Measurements from ENCODE around the gene P4HTM.
A peak's percentile ranks its signal among the peaks of the same experiment; 100 is the strongest.

Gene P4HTM

GRCh38 chr3:48984663-48985062 is 5.4 kb upstream of the P4HTM start:
- Histone ChIP-seq H3K4me1 (ENCODE audit: control insufficient read depth, insufficient read depth, low read length) (peaks cover 7% of the 10 kb centered on the region; the same call in 1 of the 2 replicates), H3K4me3 (ENCODE audit: low read depth, low read length) (no peak overlapping the region), H3K27me3 (ENCODE audit: control insufficient read depth, insufficient read depth, low read length) (no peaks in the 10 kb centered on the region), H3K27ac (ENCODE audit: low read depth, low read length) (no peak overlapping the region), H3K9ac (ENCODE audit: low read length) (no peak overlapping the region), H3K36me3 (ENCODE audit: control insufficient read depth, insufficient read depth, low read length) (peaks cover 58% of the 10 kb centered on the region), H3K9me3 (ENCODE audit: control insufficient read depth, insufficient read depth, low read depth, low read length) (no peaks in the 10 kb centered on the region)

GRCh38 chr3:48985831-48986376 is 4.1 kb upstream of the P4HTM start:
- Histone ChIP-seq H3K4me1 (ENCODE audit: control insufficient read depth, insufficient read depth, low read length) (peaks cover 8% of the 10 kb centered on the region), H3K9ac (ENCODE audit: low read length) (no peak overlapping the region), H3K27me3 (ENCODE audit: control insufficient read depth, insufficient read depth, low read length) (no peaks in the 10 kb centered on the region; the same call in 1 of the 2 replicates), H3K9me3 (ENCODE audit: control insufficient read depth, insufficient read depth, low read depth, low read length) (no peaks in the 10 kb centered on the region), H3K36me3 (ENCODE audit: control insufficient read depth, insufficient read depth, low read length) (peaks cover 47% of the 10 kb centered on the region), H3K4me3 (ENCODE audit: low read depth, low read length) (no peak overlapping the region), H3K27ac (ENCODE audit: low read depth, low read length) (no peak overlapping the region)

GRCh38 chr3:48989126-48989795 is 780 bp upstream of the P4HTM start:
- Histone ChIP-seq H3K9me3 (ENCODE audit: control insufficient read depth, insufficient read depth, low read depth, low read length) (no peaks in the 10 kb centered on the region), H3K9ac (ENCODE audit: low read length) (peak overlapping the region; percentile 92), H3K4me1 (ENCODE audit: control insufficient read depth, insufficient read depth, low read length) (peaks cover 13% of the 10 kb centered on the region), H3K27me3 (ENCODE audit: control insufficient read depth, insufficient read depth, low read length) (no peaks in the 10 kb centered on the region; the same call in 1 of the 2 replicates), H3K4me3 (ENCODE audit: low read depth, low read length) (peak overlapping the region; percentile 86), H3K36me3 (ENCODE audit: control insufficient read depth, insufficient read depth, low read length) (peaks cover 15% of the 10 kb centered on the region), H3K27ac (ENCODE audit: low read depth, low read length) (peak overlapping the region; percentile 76; the same call in 1 of the 2 replicates)

GRCh38 chr3:48990636-48991469 is 812 bp downstream of the P4HTM start:
- no peaks in the 10 kb centered on the region; the same call in 1 of the 2 replicates for H3K27me3 ChIP-seq (ENCODE audit: control insufficient read depth, insufficient read depth, low read length)
- H3K36me3 ChIP-seq (ENCODE audit: control insufficient read depth, insufficient read depth, low read length), result peaks cover 3% of the 10 kb centered on the region; the same call in 1 of the 2 replicates
- H3K4me1 ChIP-seq (ENCODE audit: control insufficient read depth, insufficient read depth, low read length), result peaks cover 13% of the 10 kb centered on the region
- peak overlapping the region; percentile 92 for H3K9ac ChIP-seq (ENCODE audit: low read length)
- no peaks in the 10 kb centered on the region for H3K9me3 ChIP-seq (ENCODE audit: control insufficient read depth, insufficient read depth, low read depth, low read length)
- H3K27ac ChIP-seq (ENCODE audit: low read depth, low read length), result peak overlapping the region; percentile 58
- peak overlapping the region; percentile 86 for H3K4me3 ChIP-seq (ENCODE audit: low read depth, low read length)

- no peaks in the 10 kb centered on the region; the same call in 1 of the 2 replicates for H3K27me3 ChIP-seq (ENCODE audit: control insufficient read depth, insufficient read depth, low read length)
- H3K36me3 ChIP-seq (ENCODE audit: control insufficient read depth, insufficient read depth, low read length), result peaks cover 6% of the 10 kb centered on the region; the same call in 1 of the 2 replicates
- peaks cover 13% of the 10 kb centered on the region for H3K4me1 ChIP-seq (ENCODE audit: control insufficient read depth, insufficient read depth, low read length)
- no peak overlapping the region for H3K9ac ChIP-seq (ENCODE audit: low read length)
- no peak overlapping the region for H3K27ac ChIP-seq (ENCODE audit: low read depth, low read length)
- no peaks in the 10 kb centered on the region for H3K9me3 ChIP-seq (ENCODE audit: control insufficient read depth, insufficient read depth, low read depth, low read length)
- H3K4me3 ChIP-seq (ENCODE audit: low read depth, low read length), result peak overlapping the region; percentile 86; the same call in 1 of the 2 replicates
Observed at GRCh38 chr3:48991851-48992545, 2.0 kb downstream of the P4HTM start.

- Histone ChIP-seq H3K27me3 (ENCODE audit: control insufficient read depth, insufficient read depth, low read length) (no peaks in the 10 kb centered on the region; the same call in 1 of the 2 replicates), H3K27ac (ENCODE audit: low read depth, low read length) (no peak overlapping the region), H3K4me1 (ENCODE audit: control insufficient read depth, insufficient read depth, low read length) (peaks cover 20% of the 10 kb centered on the region), H3K9ac (ENCODE audit: low read length) (no peak overlapping the region), H3K9me3 (ENCODE audit: control insufficient read depth, insufficient read depth, low read depth, low read length) (no peaks in the 10 kb centered on the region), H3K4me3 (ENCODE audit: low read depth, low read length) (no peak overlapping the region), H3K36me3 (ENCODE audit: control insufficient read depth, insufficient read depth, low read length) (peaks cover 6% of the 10 kb centered on the region; the same call in 1 of the 2 replicates)
Observed at GRCh38 chr3:48993834-48994233, 3.8 kb downstream of the P4HTM start.

- Histone ChIP-seq H3K36me3 (ENCODE audit: control insufficient read depth, insufficient read depth, low read length) (peaks cover 6% of the 10 kb centered on the region; the same call in 1 of the 2 replicates), H3K27ac (ENCODE audit: low read depth, low read length) (no peak overlapping the region), H3K27me3 (ENCODE audit: control insufficient read depth, insufficient read depth, low read length) (no peaks in the 10 kb centered on the region)
Observed at GRCh38 chr3:48996640-48997039, 6.6 kb downstream of the P4HTM start.

GRCh38 chr3:48997102-48997635 is 7.1 kb downstream of the P4HTM start:
- Histone ChIP-seq H3K27me3 (ENCODE audit: control insufficient read depth, insufficient read depth, low read length) (no peaks in the 10 kb centered on the region), H3K36me3 (ENCODE audit: control insufficient read depth, insufficient read depth, low read length) (peaks cover 6% of the 10 kb centered on the region; the same call in 1 of the 2 replicates), H3K9me3 (ENCODE audit: control insufficient read depth, insufficient read depth, low read depth, low read length) (no peaks in the 10 kb centered on the region), H3K4me3 (ENCODE audit: low read depth, low read length) (no peak overlapping the region), H3K9ac (ENCODE audit: low read length) (no peak overlapping the region), H3K4me1 (ENCODE audit: control insufficient read depth, insufficient read depth, low read length) (peaks cover 20% of the 10 kb centered on the region), H3K27ac (ENCODE audit: low read depth, low read length) (no peak overlapping the region)

More at GRCh38 chr3:48996640-48997039, 6.6 kb downstream of the P4HTM start:
- H3K9me3 ChIP-seq (ENCODE audit: control insufficient read depth, insufficient read depth, low read depth, low read length), result no peaks in the 10 kb centered on the region
- no peak overlapping the region for H3K9ac ChIP-seq (ENCODE audit: low read length)
- no peak overlapping the region for H3K4me3 ChIP-seq (ENCODE audit: low read depth, low read length)
- peaks cover 20% of the 10 kb centered on the region for H3K4me1 ChIP-seq (ENCODE audit: control insufficient read depth, insufficient read depth, low read length)

GRCh38 chr3:48997714-48998637 is 7.9 kb downstream of the P4HTM start:
- Histone ChIP-seq H3K9ac (ENCODE audit: low read length) (no peak overlapping the region), H3K4me3 (ENCODE audit: low read depth, low read length) (no peak overlapping the region), H3K27me3 (ENCODE audit: control insufficient read depth, insufficient read depth, low read length) (0 out of 2 replicates have a peak, but pooled peaks cover 2% of the 10 kb centered on the region), H3K4me1 (ENCODE audit: control insufficient read depth, insufficient read depth, low read length) (peaks cover 20% of the 10 kb centered on the region), H3K9me3 (ENCODE audit: control insufficient read depth, insufficient read depth, low read depth, low read length) (no peaks in the 10 kb centered on the region), H3K36me3 (ENCODE audit: control insufficient read depth, insufficient read depth, low read length) (peaks cover 6% of the 10 kb centered on the region; the same call in 1 of the 2 replicates), H3K27ac (ENCODE audit: low read depth, low read length) (no peak overlapping the region)
